GM03348 (cell line): ENCODE measurements around the gene KIAA0825.
A peak's percentile ranks its signal among the peaks of the same experiment; 100 is the strongest.

ENCODE experiments used
- DNase-seq: peaks from one replicate; pipeline ENCODE4 v3.0.0; 2012; ENCODE audit warnings: low spot score

The KIAA0825 gene

DNA sequence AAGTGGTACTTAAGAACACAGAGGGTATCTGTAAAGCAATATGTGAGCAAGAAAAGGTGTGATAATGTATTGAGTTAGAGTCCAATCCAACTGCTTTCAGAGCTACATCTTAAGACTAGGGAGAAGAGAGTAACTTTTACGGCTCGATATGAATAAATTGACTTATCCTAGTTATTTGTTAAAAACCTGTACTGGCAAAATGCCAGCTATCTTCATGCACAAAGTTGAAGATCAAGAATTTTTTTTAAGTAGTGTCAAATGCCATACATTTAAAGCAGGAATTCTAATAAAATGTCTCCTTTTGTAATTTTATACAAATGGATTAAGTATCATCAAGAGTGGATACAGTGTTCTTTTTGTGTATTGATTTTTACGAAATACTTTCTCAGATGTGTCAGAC lies 305.2 kb downstream of the KIAA0825 start:
- DNase-seq: no peak

- DNase-seq: no peak
These were observed 306.1 kb downstream of the KIAA0825 start for GRCh38 chr5:94312298-94312697.

GRCh38 chr5:94310833-94311232 lies 307.6 kb downstream of the KIAA0825 start:
- DNase-seq: no peak

GRCh38 chr5:94309141-94309540 lies 309.3 kb downstream of the KIAA0825 start:
- no peak for DNase-seq

GRCh38 chr5:94308442-94308841 lies 310.0 kb downstream of the KIAA0825 start:
- no peak for DNase-seq

DNA sequence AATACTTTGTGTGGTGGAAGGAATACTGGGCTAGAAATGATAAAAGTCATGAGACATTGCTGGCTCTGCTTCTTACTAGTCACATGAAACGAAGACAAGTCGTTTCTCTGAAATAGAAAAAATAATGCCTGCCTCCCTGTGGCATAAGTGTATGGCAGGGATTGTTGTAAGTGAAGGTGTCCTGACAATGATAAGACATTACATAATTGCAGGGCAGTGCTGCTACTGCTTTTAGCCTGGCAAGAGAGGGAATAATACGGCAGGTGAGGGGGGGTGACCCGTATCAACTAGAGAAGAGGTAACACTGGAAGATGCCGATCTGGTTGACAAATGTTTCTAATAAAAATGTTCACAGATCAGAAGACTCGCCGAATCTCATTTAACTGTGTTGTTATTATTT lies 314.3 kb downstream of the KIAA0825 start:
- DNase-seq: no peak

- DNase-seq: peak; percentile 73
These were observed 329.5 kb downstream of the KIAA0825 start for GRCh38 chr5:94288937-94289336.

- DNase-seq: no peak
These were observed 332.4 kb downstream of the KIAA0825 start for GRCh38 chr5:94285984-94286383.

GRCh38 chr5:94283093-94283492 lies 335.3 kb downstream of the KIAA0825 start:
- DNase-seq: no peak

DNA sequence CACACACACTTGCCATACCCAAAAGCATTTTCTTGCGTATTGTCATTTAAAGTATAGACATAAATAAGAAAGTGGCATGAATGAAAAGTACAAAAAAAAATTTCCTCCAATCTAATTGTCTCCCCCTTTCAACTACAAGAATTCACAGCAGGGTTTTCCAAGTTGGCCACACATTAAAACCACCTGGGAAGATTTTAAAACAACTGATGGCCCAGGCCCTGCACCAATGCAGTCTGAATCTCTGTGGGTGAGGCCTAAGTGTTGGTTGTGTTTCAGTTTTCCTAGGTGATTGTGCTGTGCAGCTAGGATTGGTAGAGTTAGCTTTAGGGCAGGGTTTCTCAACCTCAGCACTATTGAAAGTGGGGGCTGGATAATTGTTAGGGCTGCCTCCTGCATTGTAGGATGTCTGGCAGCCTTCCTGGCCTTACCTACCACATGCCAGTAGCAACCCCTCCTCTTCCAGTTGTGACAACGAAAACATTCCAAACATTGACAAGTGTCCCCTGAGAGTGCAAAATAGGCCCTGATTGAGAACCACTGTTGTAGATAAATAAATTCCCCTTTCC lies 337.1 kb downstream of the KIAA0825 start:
- DNase-seq: no peak

GRCh38 chr5:94276751-94277150 lies 341.7 kb downstream of the KIAA0825 start:
- peak; percentile 9 for DNase-seq

GRCh38 chr5:94276048-94276447 lies 342.4 kb downstream of the KIAA0825 start:
- DNase-seq: no peak

GRCh38 chr5:94274707-94275106 lies 343.7 kb downstream of the KIAA0825 start:
- no peak for DNase-seq

GRCh38 chr5:94268226-94268625 lies 350.2 kb downstream of the KIAA0825 start:
- no peak for DNase-seq

GRCh38 chr5:94267350-94267899 lies 351.0 kb downstream of the KIAA0825 start:
- DNase-seq: no peak

DNA sequence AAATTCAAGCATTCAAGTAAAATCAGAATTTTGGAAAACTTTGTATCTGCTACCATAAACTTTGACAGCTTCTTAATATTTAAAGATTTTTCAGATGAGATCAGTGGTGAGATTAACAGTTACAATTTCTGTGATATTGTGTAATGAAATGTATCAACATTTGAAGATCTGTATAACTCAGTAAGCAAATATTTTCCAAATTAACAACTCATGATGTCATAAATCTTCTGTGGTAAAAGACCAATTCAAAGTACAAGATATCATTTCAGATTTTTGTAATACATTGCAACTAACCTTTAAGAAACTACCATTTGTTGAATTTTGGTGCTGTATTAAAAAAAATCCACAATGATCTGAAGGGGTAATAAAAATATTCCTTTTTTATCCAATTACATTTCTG lies 352.2 kb downstream of the KIAA0825 start:
- DNase-seq: peak; percentile 10

DNA sequence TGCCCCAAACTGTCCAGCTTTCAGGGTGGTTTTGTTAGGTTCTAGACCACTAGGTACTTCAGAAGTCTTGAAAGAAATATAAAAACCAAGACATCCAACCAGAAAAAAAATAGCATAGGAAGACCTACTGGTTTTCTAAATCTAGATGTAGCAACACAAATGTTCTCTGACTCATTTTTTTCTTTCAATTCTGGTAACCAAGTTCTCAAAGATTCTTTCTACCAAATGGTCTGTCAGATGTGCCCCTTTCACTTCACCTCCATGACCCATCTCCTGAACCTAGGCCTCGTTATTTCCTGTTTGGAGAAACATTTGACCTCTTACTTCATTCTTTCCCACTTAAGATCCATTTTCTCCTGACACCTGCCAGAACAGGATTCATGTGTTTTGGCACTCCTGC lies 355.3 kb downstream of the KIAA0825 start:
- no peak for DNase-seq

DNA sequence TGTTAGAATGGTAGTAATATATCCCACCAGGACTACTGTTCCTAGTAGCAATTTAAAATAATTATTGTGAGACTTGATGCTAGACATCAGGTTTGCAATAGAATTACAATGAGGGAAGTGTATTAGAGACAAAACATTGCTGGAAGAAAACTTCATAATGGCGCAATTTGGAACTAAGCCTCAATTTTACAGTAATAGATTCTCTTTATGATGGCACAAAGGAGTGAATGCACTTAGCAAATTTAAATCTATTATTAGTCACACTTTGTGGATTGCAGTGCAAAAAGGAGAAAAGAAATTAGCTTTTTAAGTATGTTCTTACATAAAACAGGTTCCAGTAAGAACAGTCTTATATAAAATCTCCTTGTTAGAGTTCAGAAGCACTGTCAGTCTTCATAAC lies 358.3 kb downstream of the KIAA0825 start:
- DNase-seq: no peak

DNA sequence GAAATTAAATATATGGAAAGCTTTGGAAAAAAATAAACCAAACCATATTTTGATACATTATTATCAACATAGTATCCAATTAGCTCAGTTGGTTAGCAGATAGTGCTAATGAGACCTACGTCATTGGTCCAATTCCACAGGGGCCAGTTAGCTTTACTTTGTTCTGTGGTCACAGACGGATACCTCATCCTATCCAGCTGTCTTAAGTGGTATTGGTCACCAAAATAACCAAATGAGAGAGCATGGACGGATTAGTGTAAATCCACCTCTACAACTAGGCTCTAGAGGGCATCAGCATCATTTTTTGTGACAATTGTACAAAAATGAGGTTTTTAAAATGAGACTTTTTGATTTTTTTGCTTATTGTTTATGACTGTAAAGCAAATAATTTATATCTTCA lies 364.2 kb downstream of the KIAA0825 start:
- DNase-seq: no peak

DNA sequence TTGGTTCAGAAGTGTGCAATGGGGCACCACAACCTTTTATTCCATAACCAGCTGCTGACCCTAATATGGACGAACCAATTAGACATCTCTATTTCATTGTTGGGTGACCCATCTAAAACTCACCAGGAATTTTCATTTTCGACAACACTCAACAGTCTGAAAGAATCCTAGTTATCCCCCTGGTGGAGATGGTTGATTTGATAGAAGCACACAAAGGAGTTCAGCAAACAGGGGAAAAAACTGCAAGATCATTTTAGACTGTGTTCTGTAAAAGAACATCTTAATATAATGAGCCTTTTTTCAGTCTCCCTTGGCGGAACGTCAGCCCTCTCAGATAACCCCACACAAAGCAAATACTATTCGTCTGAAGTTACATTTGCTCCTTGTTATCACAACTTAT lies 367.4 kb downstream of the KIAA0825 start:
- no peak for DNase-seq

DNA sequence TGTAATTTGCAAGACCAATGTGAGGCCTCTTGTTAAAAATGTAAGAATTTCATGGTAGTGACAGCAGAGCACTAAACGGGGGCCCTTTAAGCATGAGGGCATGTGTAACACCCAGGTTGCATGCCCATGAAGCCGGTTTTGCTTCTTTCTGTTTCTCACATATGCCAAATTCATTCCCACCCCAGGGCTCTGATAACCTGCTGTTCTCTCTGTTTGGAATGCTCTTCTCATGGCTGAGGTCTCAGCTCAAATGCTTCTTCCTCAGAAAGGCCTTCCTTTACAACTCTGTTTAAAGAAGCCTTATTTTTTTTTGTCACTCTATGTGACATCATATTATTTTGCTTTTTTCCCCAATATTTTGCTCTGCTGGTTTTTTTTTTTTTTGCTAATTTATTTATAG lies 369.0 kb downstream of the KIAA0825 start:
- no peak for DNase-seq

DNA sequence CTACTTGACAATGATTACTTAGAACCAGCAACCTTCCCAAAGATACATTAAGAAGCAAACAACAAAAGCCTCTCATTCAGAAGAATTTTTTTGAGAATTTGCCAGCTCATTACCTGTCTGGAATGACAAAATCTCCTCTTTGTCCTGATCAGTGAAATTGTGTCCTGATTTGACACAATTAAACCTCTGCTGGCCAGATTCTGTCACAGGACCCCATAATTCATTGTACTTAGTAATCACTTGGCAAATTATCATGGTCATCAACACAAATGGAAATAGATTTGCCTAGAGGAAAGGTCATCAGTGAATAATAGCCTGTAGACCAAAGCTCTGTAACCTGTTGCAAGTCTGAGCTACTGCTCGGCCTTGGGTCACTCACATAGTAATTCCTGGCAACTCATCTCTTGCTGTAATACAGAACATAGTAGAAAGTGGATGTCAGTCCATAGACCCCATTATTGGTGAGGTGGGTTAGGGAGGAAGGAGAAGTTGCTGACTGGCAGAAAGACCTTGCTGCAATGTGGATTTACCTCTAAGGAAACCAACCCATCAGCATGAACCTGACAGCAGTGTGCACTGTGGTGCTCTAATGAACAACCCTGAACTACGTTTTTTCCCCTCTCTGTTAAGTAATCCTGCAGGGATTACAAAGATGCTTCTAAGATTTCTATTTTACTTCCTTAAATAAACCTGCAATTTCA lies 370.1 kb downstream of the KIAA0825 start:
- DNase-seq: no peak

DNA sequence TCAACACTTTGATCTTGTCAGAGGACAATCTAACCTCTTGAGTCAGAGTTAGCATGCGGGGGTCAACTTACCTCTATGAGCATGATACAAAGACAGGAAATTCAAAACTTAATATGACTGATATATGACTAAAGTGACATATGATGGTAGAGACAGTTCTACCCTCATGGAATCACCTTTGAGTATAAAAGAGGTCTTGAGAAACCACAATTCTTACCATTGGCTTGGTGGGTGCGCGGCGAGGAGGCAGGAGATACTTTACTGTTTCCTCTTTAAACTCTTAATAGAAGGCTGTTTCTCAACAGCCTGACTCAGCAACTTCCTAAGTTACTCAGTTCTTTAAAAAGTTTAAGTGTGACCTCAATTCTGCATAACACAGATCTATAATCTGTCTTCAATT lies 372.8 kb downstream of the KIAA0825 start:
- DNase-seq: peak; percentile 6

- no peak for DNase-seq
These were observed 373.5 kb downstream of the KIAA0825 start for GRCh38 chr5:94244921-94245320.
